DMS79 treated with DMSO at 0.1 percent for 48 hours (cell line): ENCODE data around the gene ITPK1.

Experiments
- DNase-seq: peaks from one replicate; lab custom pipeline; 2025; lab: John Stamatoyannopoulos, UW

Gene ITPK1

GRCh38 chr14:93010522-93011140 lies 105.1 kb downstream of the ITPK1 start:
- DNase-seq, result peak; percentile 71

- DNase-seq, result no peak
Observed at GRCh38 chr14:93010130-93010499, 105.6 kb downstream of the ITPK1 start.

- DNase-seq, result no peak
Observed at GRCh38 chr14:93009471-93010129, 106.1 kb downstream of the ITPK1 start.

- DNase-seq, result no peak
Observed at GRCh38 chr14:93008381-93008780, 107.3 kb downstream of the ITPK1 start.

GRCh38 chr14:93007225-93007997 lies 108.3 kb downstream of the ITPK1 start:
- no peak for DNase-seq

GRCh38 chr14:93006567-93007051 lies 109.1 kb downstream of the ITPK1 start:
- no peak for DNase-seq

- DNase-seq, result no peak
Observed at GRCh38 chr14:93005838-93006237, 109.9 kb downstream of the ITPK1 start.

- DNase-seq, result no peak
Observed at GRCh38 chr14:93005135-93005813, 110.5 kb downstream of the ITPK1 start.

- no peak for DNase-seq
Observed at GRCh38 chr14:93004699-93005082, 111.0 kb downstream of the ITPK1 start.

GRCh38 chr14:93003945-93004698 lies 111.6 kb downstream of the ITPK1 start:
- no peak for DNase-seq

- DNase-seq, result no peak
Observed at GRCh38 chr14:93002851-93003298, 112.8 kb downstream of the ITPK1 start.

- DNase-seq, result no peak
Observed at GRCh38 chr14:93002049-93002448, 113.7 kb downstream of the ITPK1 start.

- no peak for DNase-seq
Observed at GRCh38 chr14:92998946-92999345, 116.8 kb downstream of the ITPK1 start.

- no peak for DNase-seq
Observed at GRCh38 chr14:92997343-92998061, 118.2 kb downstream of the ITPK1 start.

GRCh38 chr14:92995620-92996019 lies 120.1 kb downstream of the ITPK1 start:
- DNase-seq, result no peak

- DNase-seq, result no peak
Observed at GRCh38 chr14:92994942-92995341, 120.8 kb downstream of the ITPK1 start.

GRCh38 chr14:92994131-92994676 lies 121.5 kb downstream of the ITPK1 start:
- no peak for DNase-seq

- no peak for DNase-seq
Observed at GRCh38 chr14:92993302-92993701, 122.4 kb downstream of the ITPK1 start.

GRCh38 chr14:92991536-92991935 lies 124.2 kb downstream of the ITPK1 start:
- no peak for DNase-seq
